K562 (cell line): Measurements from ENCODE around the gene UMODL1. TPM values are rescaled to one million over a fixed set of nuclear protein-coding genes. Genes with fewer than 3 reads are reported as not detected.

ENCODE experiments used
- ATAC-seq: fragments of 200-7000 bp; cut with Tn5 transposase; 3 replicates; pipeline ENCODE4 v1.9.1; 2020; ENCODE audit warnings: moderate library complexity
- BruUV-seq: library from RNA; stranded (reverse); fragments of 400-500 nt; replicated peaks from 2 replicates; lab custom pipeline; 2021; lab: Mats Ljungman, UMichigan
- CTCF ChIA-PET: fragments of 300-600 bp; formaldehyde crosslinking; extraction: SDS; loops from one replicate; lab custom pipeline; 2021; ENCODE audit warnings: low intra/inter-chr PET ratio; lab: Yijun Ruan, JAX
- POLR2A ChIA-PET: fragments of 300-600, 350-650 bp; sonication (Branson Sonifier 250); formaldehyde crosslinking; extraction: SDS; loops from one replicate; lab custom pipeline; 2021; ENCODE audit warnings: antibody characterized with exemption, inconsistent platforms; lab: Yijun Ruan, JAX
- DNase-seq, 4 experiments: peaks; one replicate each; pipeline versions ENCODE4 v3.0.0 to v3.0.0-alpha.2; 2011 to 2018; ENCODE audit warnings: low spot score in 3 of 4, mixed read lengths in 3 of 4; ENCODE audit errors: extremely low read depth in 1 of 4
- FAIRE-seq: peaks from 2 replicates; lab custom pipeline; 2011; peaks lifted over from hg19 to GRCh38; lab: Jason Lieb, UNC
- H2AFZ ChIP-seq: 2 replicates; pipeline ENCODE4 v1.6.0; 2011; ENCODE audit warnings: low read depth, low read length, control low read depth, inconsistent platforms
- H3K27ac ChIP-seq: fragments of 200-600 bp; 3 replicates; pipeline ENCODE4 v1.8.0; 2011; ENCODE audit warnings: low read depth, mild to moderate bottlenecking, control low read depth, inconsistent platforms, low read length, moderate library complexity, mixed read lengths; ENCODE audit errors: extremely low read depth
- H3K27me3 ChIP-seq, 2 experiments: fragments of 300-600 bp in 1 of 2; 2 replicates in 1 of 2; 3 replicates in 1 of 2; pipeline versions ENCODE4 v1.6.0 to v1.8.0; 2011; ENCODE audit warnings: inconsistent platforms in 2 of 2, low read length in 2 of 2, mild to moderate bottlenecking in 1 of 2, mixed read lengths in 1 of 2, moderate library complexity in 1 of 2; ENCODE audit not compliant: control insufficient read depth in 2 of 2, insufficient read depth in 2 of 2
- H3K36me3 ChIP-seq: fragments of 300-600 bp; 3 replicates; pipeline ENCODE4 v1.8.0; 2011; ENCODE audit warnings: mild to moderate bottlenecking, low read length, inconsistent platforms; ENCODE audit not compliant: control insufficient read depth, insufficient read depth
- H3K4me1 ChIP-seq, 2 experiments: fragments of 200-600 bp in 1 of 2; replicated peaks in 1 of 2; 2 replicates in 1 of 2; 3 replicates in 1 of 2; pipeline versions ENCODE4 v1.5.1 to v1.8.0; 2011; ENCODE audit warnings: inconsistent platforms in 2 of 2, low read length in 2 of 2, mild to moderate bottlenecking in 1 of 2, mixed read lengths in 1 of 2, moderate library complexity in 1 of 2; ENCODE audit not compliant: control insufficient read depth in 2 of 2, insufficient read depth in 2 of 2
- H3K4me2 ChIP-seq: 2 replicates; pipeline ENCODE4 v1.6.1; 2011; ENCODE audit warnings: low read length, control low read depth, inconsistent platforms, mixed read lengths; ENCODE audit not compliant: insufficient read depth
- H3K4me3 ChIP-seq: fragments of 200-600 bp; sonication (generic), shearing (Covaris generic); 2 replicates; pipeline ENCODE4 v1.5.1; 2016; ENCODE audit warnings: control low read depth, inconsistent platforms
- H3K79me2 ChIP-seq: fragments of 200-600 bp; 3 replicates; pipeline ENCODE4 v1.8.0; 2011; ENCODE audit warnings: low read length, inconsistent platforms; ENCODE audit not compliant: control insufficient read depth, insufficient read depth
- H3K9ac ChIP-seq, 2 experiments: 2 replicates each; pipeline versions ENCODE4 v1.6.0 to v1.6.1; 2011; ENCODE audit warnings: low read depth in 2 of 2, low read length in 2 of 2, control low read depth in 1 of 2, inconsistent platforms in 1 of 2, mild to moderate bottlenecking in 1 of 2, mixed read lengths in 1 of 2; ENCODE audit not compliant: insufficient read depth in 1 of 2
- H3K9me1 ChIP-seq: one replicate; pipeline ENCODE4 v1.6.0; 2011; ENCODE audit warnings: inconsistent platforms, mild to moderate bottlenecking, low read length, moderate library complexity; ENCODE audit not compliant: control insufficient read depth, insufficient read depth
- H3K9me3 ChIP-seq: replicated peaks from 2 replicates; pipeline ENCODE4 v1.5.1; 2011; ENCODE audit warnings: low read depth, low read length, inconsistent platforms; ENCODE audit not compliant: control insufficient read depth, insufficient read depth
- H4K20me1 ChIP-seq: replicated peaks from 2 replicates; pipeline ENCODE4 v1.6.1; 2011; ENCODE audit warnings: low read length, inconsistent platforms, mixed read lengths; ENCODE audit not compliant: control insufficient read depth, insufficient read depth
- AFF4 ChIP-seq: sonication (generic); formaldehyde crosslinking; IDR thresholded peaks from 2 replicates; pipeline ENCODE4 v1.8.0; 2023; ENCODE audit warnings: mild to moderate bottlenecking, missing genetic modification reagents
- WGBS: fragments of 100-300 bp; shearing (Covaris generic); methylation state at CpG from one replicate; pipeline ENCODE4 v1.1.6; 2016; ENCODE audit warnings: low coverage, mixed read lengths; ENCODE audit not compliant: insufficient coverage; ENCODE audit errors: missing lambda C conversion rate; 5-methylcytosine and 5-hydroxymethylcytosine counted together
- in situ Hi-C: fragments of 300-500 bp; cut with MboI; formaldehyde crosslinking; loops from 4 replicates; pipeline ENCODE4 v1.15.0; 2018; ENCODE audit warnings: inconsistent platforms, mixed read lengths
- intact Hi-C: fragments of 100-400 bp; cut with micrococcal nuclease; formaldehyde crosslinking; loops from 2 replicates; pipeline ENCODE4 v1.14.2; 2022
- polyA plus RNA-seq, 8 experiments: library from polyadenylated mRNA; depleted of rRNA in 4 of 8; stranded (reverse) in 5 of 8; unstranded in 3 of 8; fragments of >200 nt; fragmentation: Nextera tagmentation in 2 of 8; fragmentation: Illumina TruSeq in 1 of 8; extraction: Ambion mirVana in 2 of 8; extraction: Trizol in 1 of 8; gene quantifications; 2 replicates each; pipeline versions ENCODE4 v1.2.1 to v1.2.3, GENCODE V29; 2011 to 2014; ENCODE audit warnings: inconsistent platforms in 1 of 8, missing spikeins in 1 of 8
- total RNA-seq, 7 experiments: library from RNA; depleted of rRNA in 6 of 7; stranded (reverse); fragments of >200 nt in 6 of 7; fragmentation: Illumina TruSeq in 2 of 7; extraction: Trizol in 2 of 7; gene quantifications; 2 replicates each; pipeline versions ENCODE4 v1.2.1 to v1.2.3, GENCODE V29; 2011 to 2021; ENCODE audit warnings: low replicate concordance in 1 of 7

Gene UMODL1
- total and polyA plus RNA-seq, 9 of the 15 experiments (the other 6 are each of a cell fraction or from before 2014, with no cell fraction given): not detected

DNA sequence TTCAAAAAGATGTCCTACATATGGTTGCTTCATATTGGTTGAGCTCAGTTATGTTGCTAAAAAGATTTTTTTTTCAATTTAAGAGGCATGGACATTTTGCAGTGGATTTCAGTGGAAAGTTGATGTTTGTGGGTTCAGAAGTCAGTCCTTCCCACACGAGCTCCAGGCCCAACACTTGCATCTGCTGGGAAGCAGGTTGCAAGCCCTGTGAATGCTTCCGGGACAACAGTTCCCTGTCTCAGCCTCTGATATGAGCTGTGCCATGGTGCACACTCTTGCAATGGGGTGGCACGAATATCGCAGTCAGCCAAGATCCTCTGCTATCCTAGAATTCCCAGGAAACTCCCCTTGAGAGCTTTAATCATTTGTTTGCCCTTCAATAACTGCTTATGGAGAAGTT is 117.5 kb downstream of the UMODL1 start:
- TF ChIP-seq AFF4 (CRISPR knock-in tag): no peak
- WGBS: 5% methylated on average over 4 of the region's 4 CpGs
- no peaks in the 10 kb centered on the region for H3K79me2 ChIP-seq
- H3K27ac ChIP-seq: no peak overlapping the region
- no peaks in the 10 kb centered on the region for H3K36me3 ChIP-seq
- in situ Hi-C loops: no loop called here
- no peak overlapping the region for H3K4me3 ChIP-seq
- no peaks in the 10 kb centered on the region for H3K4me1 ChIP-seq
- H3K4me2 ChIP-seq: no peak overlapping the region
- DNase-seq (no peak), FAIRE-seq (no peak), ATAC-seq (no peak)
- peaks cover 25 to 40% of the 10 kb centered on the region in 2 experiments; a peak in 4 of 5 replicates for H3K27me3 ChIP-seq
- no peak overlapping the region for H2AFZ ChIP-seq
- ChIA-PET CTCF (no interaction called here), POLR2A (interaction anchor here (0.6 kb wide), 1 partner anchor 426 kb away, joined by 3 read pairs; no protein-coding TSS in a partner anchor)
- intact Hi-C loops: no loop called here
- no peaks in the 10 kb centered on the region for H3K9me1 ChIP-seq
- no peak overlapping the region for H3K9ac ChIP-seq
- no peaks in the 10 kb centered on the region for H4K20me1 ChIP-seq
- no peaks in the 10 kb centered on the region for H3K9me3 ChIP-seq
- BruUV-seq: no TSS peak
